NT2/D1 (cell line): ENCODE measurements around the gene BCAS3.

Experiments
- DNase-seq: peaks from one replicate; pipeline ENCODE4 v3.0.0-alpha.2; 2011; ENCODE audit warnings: low read depth, low spot score
- H3K27me3 ChIP-seq: 2 replicates; pipeline ENCODE4 v1.6.0; 2011; ENCODE audit warnings: mild to moderate bottlenecking; ENCODE audit not compliant: insufficient read length, insufficient read depth
- H3K36me3 ChIP-seq: 2 replicates; pipeline ENCODE4 v1.6.1; 2011; ENCODE audit warnings: mild to moderate bottlenecking, low read length, mixed read lengths; ENCODE audit not compliant: insufficient read depth, insufficient read length
- H3K4me1 ChIP-seq: 2 replicates; pipeline ENCODE4 v1.5.1; 2011; ENCODE audit not compliant: insufficient read depth, insufficient read length
- H3K4me3 ChIP-seq: 2 replicates; pipeline ENCODE4 v1.5.1; 2011; ENCODE audit warnings: low read depth; ENCODE audit not compliant: insufficient read length
- H3K9ac ChIP-seq: 2 replicates; pipeline ENCODE4 v1.6.0; 2011; ENCODE audit warnings: low read depth; ENCODE audit not compliant: insufficient read length
- H3K9me3 ChIP-seq: 2 replicates; pipeline ENCODE4 v1.5.1; 2011; ENCODE audit warnings: mild to moderate bottlenecking, low read length; ENCODE audit not compliant: insufficient read depth
- SUZ12 ChIP-seq: IDR thresholded peaks from 2 replicates; pipeline ENCODE4 v1.6.1; 2011; ENCODE audit not compliant: insufficient read length, insufficient read depth; ENCODE audit errors: extremely low read depth
- YY1 ChIP-seq: IDR thresholded peaks from 2 replicates; pipeline ENCODE4 v1.6.1; 2011; ENCODE audit not compliant: insufficient read length, insufficient read depth
- ZNF274 ChIP-seq: IDR thresholded peaks from 2 replicates; pipeline ENCODE4 v1.6.1; 2011; ENCODE audit warnings: mild to moderate bottlenecking, low read depth, low read length

Gene BCAS3

DNA sequence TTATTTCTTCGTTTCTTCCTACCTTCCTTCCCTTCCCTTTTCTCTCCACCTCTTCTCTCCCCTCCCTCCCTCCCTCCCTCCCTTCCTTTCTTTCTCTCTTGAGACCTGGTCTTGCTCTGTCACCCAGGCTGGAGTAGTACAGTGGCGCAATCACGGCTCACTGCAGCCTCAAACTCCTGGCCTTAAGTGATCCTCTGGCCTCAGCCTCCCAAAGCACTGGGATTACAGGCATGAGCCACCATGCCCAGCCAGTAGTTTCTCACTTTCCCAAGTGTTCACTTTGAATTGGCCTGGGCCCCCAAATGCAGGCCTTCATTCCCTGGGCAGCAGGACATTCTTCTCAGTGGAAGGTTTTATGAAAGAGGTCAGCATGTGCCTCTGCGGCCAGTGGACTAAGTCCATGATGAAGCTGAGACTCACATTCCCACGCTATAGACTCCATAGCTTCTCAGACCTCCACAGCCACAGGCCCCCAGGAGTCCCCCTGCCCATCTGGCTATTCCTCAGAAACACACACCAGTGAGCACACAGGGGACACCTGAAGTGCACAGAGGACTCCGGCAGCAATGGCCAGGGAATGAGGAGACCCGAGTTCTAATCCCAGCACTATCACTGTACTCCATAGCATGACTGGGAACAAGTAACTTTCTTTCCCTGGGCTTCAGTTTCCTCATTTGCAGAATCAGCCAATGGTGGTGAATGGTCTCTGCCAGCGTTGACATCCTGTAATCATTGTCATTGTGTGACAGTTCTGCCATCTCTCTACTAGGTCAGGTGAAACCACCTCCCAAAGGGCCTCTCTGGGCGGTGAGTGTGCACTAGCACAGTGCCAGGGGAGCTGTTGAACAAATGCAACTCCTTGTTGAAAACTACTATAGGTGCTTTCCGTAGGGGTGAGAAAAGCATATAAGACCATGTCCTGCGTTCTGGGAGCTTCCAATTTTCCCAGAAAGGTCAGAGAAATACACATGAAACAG lies 652.8 kb downstream of the BCAS3 start:
- peaks cover 3% of the 10 kb centered on the region for H3K4me1 ChIP-seq
- no peak overlapping the region for H3K4me3 ChIP-seq
- no peak for DNase-seq
- no peak for TF ChIP-seq SUZ12
- no peaks in the 10 kb centered on the region for H3K36me3 ChIP-seq
- H3K9me3 ChIP-seq: no peaks in the 10 kb centered on the region
- no peak overlapping the region for H3K9ac ChIP-seq
- no peaks in the 10 kb centered on the region for H3K27me3 ChIP-seq

DNA sequence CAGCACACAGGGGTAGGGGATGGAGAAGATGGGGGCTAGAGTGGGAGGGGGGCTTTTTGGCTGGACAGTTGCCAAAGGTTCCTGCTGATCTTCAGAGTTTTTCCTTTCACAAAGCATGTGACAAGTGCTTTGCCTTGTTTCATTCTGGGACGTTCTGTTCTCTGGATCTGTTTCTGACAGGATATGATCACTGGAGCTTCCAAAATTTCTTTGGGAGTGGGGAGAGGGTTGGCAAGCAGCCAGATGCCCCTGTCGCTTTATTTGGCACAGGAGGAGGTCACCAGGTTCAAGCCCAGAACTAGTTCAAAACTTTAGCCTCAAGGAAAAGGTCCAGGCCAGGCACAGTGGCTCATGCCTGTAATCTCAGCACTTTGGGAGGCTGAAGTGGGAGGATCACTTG lies 653.5 kb downstream of the BCAS3 start:
- H3K4me1 ChIP-seq: peaks cover 3% of the 10 kb centered on the region
- no peak for DNase-seq
- no peaks in the 10 kb centered on the region for H3K27me3 ChIP-seq
- no peak overlapping the region for H3K9ac ChIP-seq
- no peak for TF ChIP-seq ZNF274
- no peak for TF ChIP-seq SUZ12
- TF ChIP-seq YY1: no peak
- H3K4me3 ChIP-seq: no peak overlapping the region
- H3K9me3 ChIP-seq: no peaks in the 10 kb centered on the region
- H3K36me3 ChIP-seq: no peaks in the 10 kb centered on the region

DNA sequence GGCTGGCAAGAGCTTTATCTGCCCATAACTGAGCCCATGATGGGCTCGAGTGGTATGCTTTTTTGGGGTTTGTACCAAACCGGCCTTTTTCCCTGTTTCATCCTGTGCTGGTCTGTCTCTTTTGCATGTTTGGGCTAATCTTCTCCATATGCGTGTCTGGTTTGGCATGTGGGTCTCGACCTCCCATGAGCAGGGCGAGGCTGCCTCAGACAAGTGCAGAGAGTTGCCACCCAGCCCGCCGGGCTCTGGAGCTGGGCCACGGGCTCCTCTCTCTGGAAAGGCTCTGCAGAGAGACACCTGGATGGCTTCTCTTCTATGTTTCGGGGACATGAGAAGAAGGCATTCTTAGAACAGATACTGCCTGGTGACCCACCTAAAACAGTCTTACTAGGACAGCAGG lies 654.2 kb downstream of the BCAS3 start:
- Histone ChIP-seq H3K9ac (no peak overlapping the region), H3K27me3 (no peaks in the 10 kb centered on the region), H3K36me3 (no peaks in the 10 kb centered on the region), H3K9me3 (no peaks in the 10 kb centered on the region), H3K4me1 (peaks cover 3% of the 10 kb centered on the region), H3K4me3 (no peak overlapping the region)
- no peak for DNase-seq
- TF ChIP-seq ZNF274 (no peak), YY1 (no peak), SUZ12 (no peak)

DNA sequence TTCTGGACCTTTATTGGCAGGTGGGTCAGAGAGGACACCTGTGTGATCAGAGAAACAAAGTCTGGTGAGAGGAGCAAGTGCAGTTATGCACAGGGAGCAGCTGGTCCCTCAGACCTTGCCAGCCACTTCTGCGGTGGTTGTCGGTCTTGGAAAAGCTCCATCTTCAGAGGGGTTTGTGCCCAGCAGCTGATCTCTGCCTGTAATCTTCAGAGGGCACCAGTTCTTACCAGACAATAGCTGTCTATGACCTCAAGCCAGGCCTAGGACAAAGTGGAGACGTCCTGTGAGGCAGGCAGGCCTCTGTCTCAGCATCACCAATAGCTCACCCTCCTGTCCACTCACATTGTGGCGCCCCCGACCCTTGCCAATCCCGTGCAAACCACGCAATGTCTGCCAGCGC lies 655.5 kb downstream of the BCAS3 start:
- Histone ChIP-seq H3K27me3 (no peaks in the 10 kb centered on the region), H3K4me1 (peaks cover 3% of the 10 kb centered on the region)
- TF ChIP-seq ZNF274 (no peak), SUZ12 (no peak), YY1 (no peak)

DNA sequence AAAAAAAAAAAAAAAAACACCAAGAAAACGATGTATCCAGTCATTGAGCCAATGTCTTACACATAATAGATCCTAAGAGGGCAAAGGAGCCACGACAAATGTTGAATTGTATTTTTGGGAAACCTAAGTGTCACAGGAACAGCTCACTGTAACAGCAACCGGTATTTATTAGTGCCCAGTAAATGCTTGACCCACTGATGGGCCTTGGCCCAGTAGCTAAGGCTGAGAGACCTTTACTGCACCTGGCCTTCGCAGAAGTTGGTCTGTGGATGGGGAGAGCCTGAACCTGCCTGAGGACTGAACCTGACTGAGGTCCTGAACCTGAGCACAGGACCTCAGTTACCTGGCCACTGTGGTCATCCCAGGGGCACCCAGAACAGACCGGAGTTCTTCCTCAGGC lies 657.0 kb downstream of the BCAS3 start:
- Histone ChIP-seq H3K36me3 (no peaks in the 10 kb centered on the region), H3K9ac (no peak overlapping the region), H3K27me3 (no peaks in the 10 kb centered on the region), H3K4me1 (peaks cover 3% of the 10 kb centered on the region), H3K9me3 (no peaks in the 10 kb centered on the region), H3K4me3 (no peak overlapping the region)
- DNase-seq: no peak
- TF ChIP-seq YY1 (no peak), SUZ12 (no peak), ZNF274 (no peak)

More for the DNA sequence above, 655.5 kb downstream of the BCAS3 start:
- Histone ChIP-seq H3K9ac (no peak overlapping the region), H3K9me3 (no peaks in the 10 kb centered on the region), H3K36me3 (no peaks in the 10 kb centered on the region), H3K4me3 (no peak overlapping the region)
- no peak for DNase-seq

DNA sequence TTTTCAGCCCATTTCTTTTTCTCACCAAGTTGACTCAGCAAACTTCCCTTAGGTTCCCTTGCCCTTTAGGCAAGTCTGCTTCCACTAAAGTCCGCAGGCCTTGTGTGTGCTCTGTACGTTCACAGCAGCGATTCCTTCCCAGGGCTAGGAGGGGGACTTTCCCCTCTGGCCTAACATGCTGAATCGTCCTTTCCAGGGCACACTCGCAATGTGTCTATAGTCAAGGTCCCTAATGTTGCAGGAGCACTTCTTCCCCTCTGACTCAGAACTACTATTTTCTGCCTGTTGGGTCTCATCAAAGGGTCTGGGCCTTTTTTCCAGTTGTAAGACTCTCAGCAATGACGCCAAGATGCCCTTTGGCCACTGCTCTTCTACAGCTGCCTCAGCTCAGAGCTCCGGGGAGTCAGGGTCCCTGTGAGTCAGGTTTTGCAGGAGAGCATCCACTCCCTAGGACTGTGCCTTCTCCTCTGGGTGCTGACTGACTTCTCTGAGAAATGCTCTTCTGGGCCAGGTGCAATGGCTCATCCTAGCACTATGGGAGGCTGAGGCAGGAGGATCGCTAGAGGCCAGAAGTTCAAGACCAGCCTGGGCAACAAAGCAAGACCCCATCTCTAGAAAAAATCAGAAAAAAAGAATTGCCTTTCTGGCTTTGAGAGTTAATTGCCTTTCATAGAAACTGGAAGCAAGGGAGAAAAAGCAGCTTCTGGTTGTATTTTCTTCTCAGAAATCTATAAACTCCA lies 657.6 kb downstream of the BCAS3 start:
- H3K4me3 ChIP-seq: no peak overlapping the region
- no peak for DNase-seq
- H3K36me3 ChIP-seq: no peaks in the 10 kb centered on the region
- H3K9me3 ChIP-seq: no peaks in the 10 kb centered on the region
- H3K9ac ChIP-seq: no peak overlapping the region
- no peaks in the 10 kb centered on the region for H3K27me3 ChIP-seq
- TF ChIP-seq YY1: no peak
- H3K4me1 ChIP-seq: peaks cover 3% of the 10 kb centered on the region
